AG04450 (cell line): ENCODE measurements around the gene ATL2. TPM values are rescaled to one million over a fixed set of nuclear protein-coding genes. Genes with fewer than 3 reads are reported as not detected.

ENCODE experiments used
- CTCF ChIA-PET: fragments of 300-600, 350-600 bp; formaldehyde crosslinking; extraction: SDS; loops from one replicate; lab custom pipeline; 2022; ENCODE audit warnings: antibody characterized with exemption, inconsistent platforms; lab: Charles Lee
- POLR2A ChIA-PET: fragments of 350-600 bp; formaldehyde crosslinking; extraction: SDS; loops from one replicate; lab custom pipeline; 2021; ENCODE audit warnings: antibody characterized with exemption, inconsistent platforms; lab: Yijun Ruan, JAX
- DNase-seq: peaks from one replicate; pipeline ENCODE4 v3.0.0-alpha.2; 2011; ENCODE audit warnings: low read depth, low spot score
- H3K27ac ChIP-seq: one replicate; pipeline ENCODE4 v1.5.1; 2012; ENCODE audit warnings: low read depth, low read length, control low read depth
- H3K27me3 ChIP-seq: one replicate; pipeline ENCODE4 v1.6.0; 2012; ENCODE audit warnings: low read length; ENCODE audit not compliant: control insufficient read depth, insufficient read depth
- H3K4me3 ChIP-seq: 2 replicates; pipeline ENCODE4 v1.5.1; 2011; ENCODE audit warnings: mild to moderate bottlenecking, low read depth, low read length, control low read depth
- H3K9me3 ChIP-seq: 2 replicates; pipeline ENCODE4 v1.5.1; 2012; ENCODE audit warnings: low read length; ENCODE audit not compliant: control insufficient read depth, insufficient read depth
- CTCF ChIP-seq: IDR thresholded peaks from 2 replicates; pipeline ENCODE4 v1.5.1; 2011; ENCODE audit warnings: low read depth, low read length, control low read depth, inconsistent platforms
- polyA plus RNA-seq: library from polyadenylated mRNA; depleted of rRNA; stranded (reverse); fragments of >200 nt; gene quantifications from 2 replicates; pipeline ENCODE4 v1.2.3, GENCODE V29; 2011

ATL2 gene
- polyA plus RNA-seq, 1 experiment = 16.1 TPM

GRCh38 chr2:38409156-38410102 lies 32.4 kb upstream of the ATL2 start:
- Histone ChIP-seq H3K4me3 (no peak overlapping the region), H3K9me3 (peaks cover 4% of the 10 kb centered on the region), H3K27me3 (peaks cover 2% of the 10 kb centered on the region), H3K27ac (no peak overlapping the region)
- ChIA-PET CTCF (no interaction called here), POLR2A (no interaction called here)
- TF ChIP-seq CTCF = no peak
- no peak for DNase-seq

- Histone ChIP-seq H3K27ac (no peak overlapping the region), H3K4me3 (no peak overlapping the region), H3K27me3 (peaks cover 2% of the 10 kb centered on the region), H3K9me3 (peaks cover 4% of the 10 kb centered on the region; the same call in 1 of the 2 replicates)
- ChIA-PET CTCF (interaction anchor here (0.7 kb wide), 1 partner anchor 1239 kb away, joined by 5 read pairs; no protein-coding TSS in a partner anchor), POLR2A (no interaction called here)
- no peak for TF ChIP-seq CTCF
- DNase-seq = no peak
Measured at GRCh38 chr2:38407111-38407682, 30.1 kb upstream of the ATL2 start.

- H3K4me3 ChIP-seq = no peak overlapping the region
- H3K9me3 ChIP-seq = no peaks in the 10 kb centered on the region
- POLR2A ChIA-PET = no interaction called here
- CTCF ChIA-PET = no interaction called here
- peaks cover 2% of the 10 kb centered on the region for H3K27me3 ChIP-seq
- no peak for DNase-seq
- TF ChIP-seq CTCF = no peak
- no peak overlapping the region for H3K27ac ChIP-seq
Measured at GRCh38 chr2:38406597-38407110, 29.6 kb upstream of the ATL2 start.

GRCh38 chr2:38405917-38406596 lies 29.0 kb upstream of the ATL2 start:
- CTCF ChIA-PET = no interaction called here
- no peak overlapping the region for H3K4me3 ChIP-seq
- no peaks in the 10 kb centered on the region for H3K9me3 ChIP-seq
- H3K27me3 ChIP-seq = peaks cover 2% of the 10 kb centered on the region
- DNase-seq = no peak
- H3K27ac ChIP-seq = no peak overlapping the region
- TF ChIP-seq CTCF = no peak
- POLR2A ChIA-PET = no interaction called here
